Stimulated activated CD4-positive, alpha-beta T cell treated with anti-CD3 and anti-CD28 coated beads, Interleukin-4, amount 100 ng/mL, for 4 hours (primary cell): ENCODE data around the gene VSNL1.
"Not testable (repeated sequence)": the region's sequence is repeated elsewhere in the genome, so short reads cannot be mapped to it uniquely, and the experiment has no call there.

ENCODE experiments used
- DNase-seq, 2 experiments: peaks; one replicate each; pipeline ENCODE4 v3.0.0-alpha.2; 2020

VSNL1 gene

DNA sequence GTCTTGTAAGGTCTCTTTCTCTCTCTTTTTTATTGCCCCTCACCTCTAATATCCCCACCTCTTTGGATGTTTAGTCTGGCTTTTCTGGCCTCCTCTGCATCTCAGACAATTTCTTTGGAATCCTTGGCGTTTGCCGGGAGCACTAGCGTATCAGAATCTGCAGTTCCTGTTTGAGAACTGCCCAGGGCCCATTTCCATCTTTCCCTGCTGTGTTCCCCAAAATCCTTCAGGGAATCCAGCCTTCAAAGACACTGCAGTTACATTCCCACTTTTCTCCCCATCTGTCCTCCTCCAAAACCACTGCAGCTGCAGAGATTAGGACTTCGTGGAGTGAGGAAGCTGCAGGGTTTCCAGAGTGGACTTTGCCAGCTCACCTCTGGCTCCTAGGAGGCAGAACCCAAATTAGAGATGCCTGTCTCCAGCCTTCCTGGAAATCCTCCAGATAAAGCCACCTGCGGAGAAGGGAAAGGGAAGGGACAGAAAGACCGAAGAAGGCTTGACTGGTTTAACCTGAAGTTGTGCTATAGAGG is 2.7 kb downstream of the VSNL1 start:
- DNase-seq: no peak

DNA sequence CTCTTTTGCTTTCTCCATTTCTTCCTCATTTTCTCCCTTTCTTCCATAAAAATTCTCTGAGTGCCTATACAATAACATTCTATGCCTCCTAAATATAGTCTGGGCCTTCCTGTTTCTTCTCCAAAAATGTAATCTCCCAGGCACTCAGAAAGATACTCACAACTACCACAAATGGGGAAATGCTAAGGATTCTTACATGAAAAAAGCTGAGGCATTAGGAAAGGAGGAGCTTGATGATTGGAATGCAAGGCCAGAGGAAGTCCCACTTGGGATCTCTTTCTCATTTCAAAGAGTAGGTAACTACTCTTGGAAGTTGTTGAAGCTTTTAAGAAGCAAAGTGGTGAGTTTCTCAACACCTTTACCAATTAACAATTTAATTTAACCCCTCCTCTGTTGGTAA is 3.4 kb downstream of the VSNL1 start:
- DNase-seq: no peak

DNA sequence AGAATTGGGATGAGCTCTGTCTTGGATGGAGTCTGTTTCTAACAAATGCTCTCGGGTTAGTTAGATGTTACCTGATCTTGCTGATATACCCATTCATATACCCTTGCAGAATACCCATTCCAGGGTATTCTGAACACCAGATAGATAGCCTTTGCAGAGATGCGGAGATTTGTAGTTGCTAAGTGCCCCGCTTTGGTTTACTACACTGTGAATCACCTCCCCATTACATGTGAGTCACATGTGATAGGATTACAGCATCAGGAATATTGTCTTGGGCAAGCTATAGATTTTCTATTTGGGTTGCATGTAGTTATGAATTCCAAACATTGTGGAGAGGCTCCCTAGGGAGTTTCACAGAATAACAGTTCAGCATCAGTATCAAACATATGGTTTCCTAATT is 3.8 kb downstream of the VSNL1 start:
- DNase-seq: no peak

DNA sequence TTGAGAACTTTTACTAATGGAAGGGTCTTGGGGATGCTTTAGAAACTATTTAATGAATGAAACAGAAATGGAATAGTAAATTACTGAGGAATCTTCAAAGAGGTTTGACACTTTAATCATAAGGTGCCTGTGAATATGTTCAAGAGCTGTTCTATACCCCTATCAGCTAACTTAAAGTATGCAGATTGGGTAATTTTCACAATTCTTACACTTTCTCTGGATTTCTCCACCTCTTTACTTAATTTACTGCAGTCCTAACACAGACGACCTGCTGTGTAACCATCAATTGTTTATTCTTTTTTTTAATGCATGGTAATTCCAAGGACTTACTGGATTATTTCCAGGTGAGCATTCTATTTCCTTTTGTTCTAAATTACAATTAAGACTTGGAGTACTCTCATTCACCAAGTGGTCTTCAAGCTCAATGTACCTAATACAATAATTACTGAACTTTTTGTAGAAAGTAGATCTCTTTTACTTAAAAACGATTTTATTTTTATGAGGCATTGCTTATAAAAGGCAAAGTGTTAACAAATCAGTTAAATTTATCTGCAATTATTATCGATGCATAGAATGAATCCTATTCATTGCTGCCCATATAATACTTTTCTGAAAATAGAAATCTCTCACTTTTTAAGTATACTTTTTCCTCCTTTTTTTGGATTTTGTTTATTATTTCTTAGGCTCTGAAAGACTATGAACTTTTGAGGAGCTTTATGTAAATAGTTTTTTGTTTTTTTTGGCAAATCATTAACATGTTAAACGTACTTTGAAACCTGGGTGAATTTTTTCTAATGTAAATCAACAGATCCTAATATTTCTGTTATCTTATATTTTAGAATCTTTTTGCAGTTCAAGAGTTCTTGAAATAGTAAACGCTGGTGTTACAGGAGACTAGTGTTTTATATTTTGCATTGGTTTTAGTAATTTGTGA is 5.5 kb downstream of the VSNL1 start:
- DNase-seq: no peak

DNA sequence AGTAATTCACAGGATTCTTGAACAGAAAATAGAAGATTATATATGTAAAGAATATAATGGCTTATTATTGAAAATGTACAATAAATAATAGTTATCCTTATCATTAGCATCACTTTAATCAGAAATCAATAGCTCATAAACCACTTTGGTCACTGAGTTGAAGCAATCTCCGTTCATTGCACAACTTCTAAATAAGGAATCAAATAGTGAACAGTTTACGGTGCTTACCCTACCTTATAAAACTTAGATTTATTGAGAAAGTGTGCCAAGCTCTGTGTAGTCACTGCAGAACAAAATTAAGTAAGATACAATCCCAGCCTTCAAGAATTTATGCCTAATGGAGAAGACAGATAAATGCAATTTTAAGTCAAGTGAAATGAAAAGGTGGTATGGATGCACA is 6.7 kb downstream of the VSNL1 start:
- DNase-seq: no peak

DNA sequence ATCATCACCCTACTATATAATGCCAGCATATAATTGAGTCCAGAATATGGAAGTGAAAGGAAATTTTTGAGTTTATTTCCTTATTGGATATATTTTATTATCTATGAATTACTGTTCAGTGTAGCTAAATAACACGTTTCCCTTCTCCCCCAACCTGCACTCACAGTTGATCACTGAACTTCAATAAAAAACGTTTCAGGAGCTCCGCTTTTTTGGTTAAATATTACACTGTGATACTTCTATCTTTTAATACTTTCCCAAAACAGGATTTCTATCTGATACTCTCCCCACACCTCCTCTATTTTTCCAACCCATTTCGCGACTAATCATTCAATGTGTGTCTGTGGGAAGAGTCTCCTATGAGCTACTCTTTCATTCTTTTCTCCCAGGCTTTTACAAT is 7.2 kb downstream of the VSNL1 start:
- DNase-seq: no peak

DNA sequence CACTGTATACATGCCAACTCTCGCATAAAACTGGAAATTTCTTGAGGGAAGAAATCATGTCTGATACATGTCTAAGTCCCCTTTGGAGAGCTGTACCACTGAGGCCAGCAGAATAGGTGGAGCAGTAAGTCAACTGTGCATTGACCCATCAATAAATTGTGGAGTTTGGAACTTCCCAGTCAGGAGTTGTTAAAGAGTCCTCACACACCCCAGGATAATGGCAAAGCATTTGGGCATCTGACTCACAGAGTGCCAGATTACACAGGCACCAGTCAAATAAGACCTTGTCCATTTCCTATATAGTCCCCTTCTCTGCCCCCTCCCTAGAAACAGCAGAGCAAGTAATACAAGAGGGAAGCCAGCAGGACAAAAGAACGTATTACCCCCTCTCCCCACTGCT is 10.4 kb downstream of the VSNL1 start:
- no peak for DNase-seq

DNA sequence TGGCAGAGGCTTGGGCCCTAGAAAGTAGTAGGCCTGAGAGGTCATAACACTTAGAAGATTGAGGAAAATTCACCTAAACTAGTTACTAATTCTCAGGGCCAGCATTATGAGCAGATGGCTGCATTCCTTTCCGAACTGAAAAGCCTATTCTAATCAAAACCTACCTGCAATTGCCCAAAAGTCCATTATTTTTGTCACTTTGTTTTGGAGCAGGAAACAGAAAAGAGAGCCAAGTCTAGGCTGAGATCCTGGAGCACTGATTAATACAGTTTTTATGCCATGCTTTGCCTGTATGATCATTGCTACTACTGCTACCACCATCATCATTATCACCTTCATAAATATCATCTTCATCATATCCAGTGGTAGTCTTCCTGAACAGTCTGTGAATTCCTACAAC is 14.7 kb downstream of the VSNL1 start:
- DNase-seq: no peak

DNA sequence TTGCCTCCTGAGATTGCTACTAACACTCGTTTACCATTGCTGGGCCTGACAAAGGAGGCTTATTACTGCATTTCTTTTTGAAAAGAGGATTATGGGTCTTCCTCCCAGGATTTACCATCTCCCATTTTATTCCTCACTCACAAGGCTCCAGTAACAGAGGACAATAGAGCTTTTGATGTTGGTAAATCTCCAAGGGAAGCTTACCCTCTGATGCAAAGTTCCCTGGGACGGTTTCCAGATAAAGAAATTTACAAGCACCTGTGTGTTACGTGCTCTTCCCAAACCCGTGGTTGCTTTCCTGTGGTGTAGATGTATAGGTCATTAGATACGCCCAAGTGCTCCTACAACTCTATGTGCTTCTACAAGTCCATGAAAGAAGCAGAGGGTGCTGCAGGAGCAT is 17.1 kb downstream of the VSNL1 start:
- DNase-seq: no peak

DNA sequence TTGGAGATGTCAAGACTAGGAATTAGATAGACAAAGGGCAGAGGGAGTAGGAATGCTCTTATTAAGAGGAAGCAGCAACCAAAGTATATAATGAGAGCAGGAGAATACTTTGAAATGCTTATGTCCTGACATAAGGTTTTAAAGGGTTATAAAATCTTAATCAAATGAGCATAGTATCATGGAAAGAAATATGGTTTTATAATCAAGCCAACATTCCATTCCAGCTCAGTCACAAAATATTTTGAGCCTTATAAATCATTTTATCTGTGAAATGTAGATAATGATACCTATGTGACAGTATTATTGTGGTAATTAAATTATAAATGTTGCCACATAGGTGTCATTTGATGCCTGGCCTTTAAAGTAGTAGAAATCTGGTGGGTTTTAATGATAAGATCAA is 17.6 kb downstream of the VSNL1 start:
- no peak for DNase-seq

DNA sequence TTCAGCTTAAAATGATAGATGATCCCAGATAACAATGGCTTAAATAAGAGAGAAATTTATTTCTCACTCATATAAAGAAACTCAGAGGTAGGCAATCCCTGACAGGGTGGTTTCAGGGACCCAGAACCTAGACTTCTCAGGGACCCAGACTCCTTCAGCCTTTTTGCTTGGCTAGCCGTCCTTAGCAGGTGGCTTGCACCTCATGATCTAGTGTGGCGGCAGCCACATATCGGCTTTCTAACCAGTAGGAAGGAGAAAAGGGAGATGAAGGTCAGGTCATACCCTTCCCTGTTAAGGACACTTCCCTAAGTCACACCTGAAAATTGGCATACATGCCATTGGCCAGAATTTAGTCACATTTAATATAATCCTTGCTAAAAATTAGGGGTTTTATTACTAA is 18.4 kb downstream of the VSNL1 start:
- no peak for DNase-seq

DNA sequence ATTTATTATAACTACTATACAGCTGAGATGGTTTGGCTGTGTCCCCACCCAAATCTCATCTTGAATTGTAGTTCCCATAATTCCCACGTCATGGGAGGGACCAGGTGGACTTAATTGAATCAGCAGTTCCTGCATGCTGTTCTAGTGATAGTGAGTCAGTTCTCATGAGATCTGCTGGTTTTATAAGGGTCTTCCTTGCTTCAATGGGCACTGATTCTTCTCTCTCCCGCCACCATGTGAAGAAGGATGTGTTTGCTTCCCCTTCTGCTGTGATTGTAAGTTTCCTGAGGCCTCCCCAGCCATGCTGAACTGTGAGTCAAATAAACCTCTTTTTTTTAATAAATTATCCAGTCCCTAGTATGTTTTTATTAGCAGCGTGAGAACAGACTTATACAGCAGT is 25.2 kb downstream of the VSNL1 start:
- DNase-seq: not testable (repeated sequence)

DNA sequence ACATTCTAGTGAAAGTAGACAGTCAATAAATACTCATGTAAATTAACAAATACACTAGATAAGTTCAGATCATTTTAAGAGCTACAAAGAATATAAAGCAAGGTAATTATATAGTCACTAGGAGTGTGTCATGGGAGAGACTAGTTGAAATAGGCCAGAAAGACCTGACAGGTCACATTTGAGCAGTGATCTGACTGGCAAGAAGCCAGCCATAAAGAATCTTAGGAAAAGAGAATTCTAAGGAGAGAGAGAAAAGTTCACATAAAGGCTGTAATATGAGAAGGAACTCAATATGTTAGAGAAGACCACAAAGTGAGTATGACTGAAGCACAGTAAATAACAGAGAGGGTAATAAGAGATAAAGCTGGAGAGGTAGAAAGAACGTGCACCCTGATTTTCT is 31.2 kb downstream of the VSNL1 start:
- no peak for DNase-seq

DNA sequence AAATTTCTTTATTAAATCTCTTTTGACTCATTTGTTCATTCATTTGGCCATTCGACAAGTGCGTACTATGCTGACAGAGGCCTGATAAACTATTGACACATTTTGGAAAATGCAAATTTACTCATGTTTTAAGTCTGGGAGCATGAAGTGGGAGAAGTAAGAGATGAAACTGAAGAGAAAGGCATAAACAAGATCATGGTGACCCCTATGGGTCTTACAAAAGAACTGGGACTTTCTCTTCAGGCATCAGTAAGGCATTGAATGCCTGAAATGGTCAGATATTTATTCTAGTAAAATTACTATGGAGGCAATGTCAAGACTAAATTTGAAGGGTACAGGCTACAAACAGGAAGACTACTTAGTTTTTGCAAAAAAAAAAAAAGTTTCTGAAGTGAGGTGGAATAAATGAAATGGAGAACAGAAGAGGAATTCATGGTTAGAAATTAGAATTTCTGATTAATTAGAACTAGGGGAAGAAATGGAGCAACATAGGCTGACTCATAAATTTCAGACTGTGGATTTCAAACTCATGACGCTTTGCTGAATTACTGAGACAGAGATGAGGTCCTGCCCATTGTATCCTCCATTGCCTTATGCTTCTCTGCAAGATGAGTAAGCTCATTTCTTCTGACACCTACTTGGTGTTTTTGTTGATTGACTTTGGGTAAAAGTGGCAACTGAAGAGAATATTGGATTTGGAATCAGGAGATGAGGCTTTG is 32.7 kb downstream of the VSNL1 start:
- no peak for DNase-seq

DNA sequence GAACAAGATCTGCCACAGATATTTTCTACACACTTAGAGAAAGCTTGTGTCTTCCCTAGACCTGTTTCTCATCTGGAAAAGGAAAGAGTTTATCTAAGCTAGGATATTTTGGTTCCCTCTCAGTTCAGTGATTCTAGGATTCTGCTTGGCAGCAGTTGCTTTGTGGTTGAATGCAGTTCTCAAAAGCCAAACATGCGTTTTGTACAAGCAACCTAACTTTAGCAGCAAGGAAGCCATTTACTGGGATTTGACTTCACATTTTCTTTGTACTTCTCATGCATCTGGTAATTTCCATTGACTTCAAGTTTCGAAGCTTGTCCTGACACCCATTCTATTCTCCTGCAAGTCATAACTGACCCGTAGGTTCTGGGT is 33.3 kb downstream of the VSNL1 start:
- no peak for DNase-seq

DNA sequence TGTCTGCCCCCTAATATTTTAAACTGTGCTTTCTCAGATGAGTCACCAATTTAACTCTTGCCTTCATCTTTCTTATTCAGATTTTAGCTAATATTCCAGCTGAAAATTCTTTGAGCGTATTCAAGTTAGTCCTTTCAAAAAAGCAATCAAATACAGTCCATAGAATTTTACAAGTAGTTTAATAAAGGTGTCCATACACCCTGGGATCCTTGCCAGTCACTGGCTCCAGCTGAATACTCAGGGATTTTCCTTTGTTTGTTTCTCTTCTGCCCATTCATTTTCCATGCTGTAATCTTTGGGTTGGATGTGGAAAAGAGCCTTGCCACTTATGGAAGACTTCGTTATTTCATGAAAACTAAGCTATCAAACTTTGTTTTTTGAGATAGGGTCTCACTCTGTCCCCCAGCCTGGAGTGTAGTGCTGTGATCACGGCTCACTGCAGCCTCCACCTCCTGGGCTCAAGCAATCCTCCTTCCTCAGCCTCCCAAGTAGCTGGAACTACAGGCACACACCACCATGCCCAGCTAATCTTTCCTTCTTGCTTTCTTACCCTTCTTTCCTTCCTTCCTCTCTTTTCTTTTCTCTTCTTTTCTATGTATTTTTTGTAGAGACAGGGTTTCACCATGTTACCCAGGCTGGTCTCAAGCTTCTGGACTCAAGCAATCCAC is 34.0 kb downstream of the VSNL1 start:
- DNase-seq: no peak

DNA sequence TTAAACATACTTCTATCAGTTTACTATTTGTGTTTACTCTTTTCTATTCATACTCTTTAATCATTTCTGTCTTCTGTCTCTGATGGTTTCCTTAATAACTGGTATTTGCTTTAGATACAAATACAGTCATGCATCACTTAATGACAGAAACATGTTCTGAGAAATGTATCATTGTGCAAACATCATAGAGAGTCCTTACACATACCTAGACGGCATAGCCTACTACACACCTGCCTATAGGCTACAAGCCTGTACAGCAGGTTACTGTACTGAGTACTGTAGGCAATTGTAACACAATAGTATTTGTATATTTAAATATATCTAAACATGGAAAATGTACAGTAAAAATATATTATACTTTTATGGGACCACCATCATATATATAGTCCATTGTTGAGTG is 36.3 kb downstream of the VSNL1 start:
- DNase-seq: no peak

DNA sequence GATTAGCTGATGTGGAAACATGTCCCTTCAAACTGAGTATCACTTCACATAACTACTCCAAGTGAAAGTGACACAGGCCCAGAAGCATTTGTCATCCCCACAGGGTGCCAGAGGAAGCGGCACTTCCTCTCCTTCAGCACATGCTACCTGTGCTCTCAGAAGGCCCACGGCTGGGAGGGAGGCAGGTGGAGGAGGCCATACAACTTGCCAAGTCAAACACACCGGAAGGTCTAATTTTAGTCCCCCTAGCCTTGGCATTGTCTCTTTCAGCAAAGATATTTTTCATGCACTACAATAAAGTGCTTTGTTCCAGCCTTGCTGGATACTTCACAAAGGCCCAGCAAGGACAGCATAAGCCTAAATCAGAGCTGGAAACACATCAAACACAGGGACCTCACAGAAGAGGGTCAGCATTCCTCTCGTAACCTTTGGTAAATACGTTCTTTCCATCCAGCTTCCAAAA is 38.0 kb downstream of the VSNL1 start:
- DNase-seq: no peak

DNA sequence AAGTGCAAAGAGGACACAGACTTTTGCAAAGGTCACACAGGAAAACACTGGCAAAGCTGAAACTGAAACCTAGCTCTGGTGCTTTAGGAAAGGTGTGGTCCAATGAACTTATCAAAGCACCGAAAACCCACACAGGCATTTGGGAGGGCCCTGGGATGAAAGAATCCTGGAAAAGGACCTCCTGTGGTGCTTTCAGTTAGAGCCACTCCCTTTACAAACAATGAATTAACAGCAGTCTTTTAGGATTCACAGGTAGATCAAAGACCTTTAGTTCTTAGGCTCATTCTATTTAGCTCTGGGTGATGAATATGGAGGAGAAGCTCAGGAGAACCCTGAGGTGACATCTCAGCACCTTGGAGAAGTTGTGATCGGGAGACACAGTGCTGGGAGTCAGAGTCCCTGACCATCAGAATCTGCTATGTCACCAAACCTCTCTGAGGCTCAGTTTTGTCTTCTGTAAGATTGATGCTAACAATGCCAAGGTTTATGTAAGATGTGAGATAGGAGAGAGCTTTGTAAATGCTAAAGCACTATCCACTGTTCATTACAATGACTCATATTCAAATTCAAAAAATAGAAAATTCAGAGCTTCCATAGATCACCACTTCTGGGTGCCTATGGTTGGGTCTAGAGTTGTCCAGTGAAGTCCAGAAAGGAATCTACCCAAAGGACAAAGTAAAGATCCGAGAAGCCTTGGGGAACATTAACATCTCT is 39.3 kb downstream of the VSNL1 start:
- no peak for DNase-seq

DNA sequence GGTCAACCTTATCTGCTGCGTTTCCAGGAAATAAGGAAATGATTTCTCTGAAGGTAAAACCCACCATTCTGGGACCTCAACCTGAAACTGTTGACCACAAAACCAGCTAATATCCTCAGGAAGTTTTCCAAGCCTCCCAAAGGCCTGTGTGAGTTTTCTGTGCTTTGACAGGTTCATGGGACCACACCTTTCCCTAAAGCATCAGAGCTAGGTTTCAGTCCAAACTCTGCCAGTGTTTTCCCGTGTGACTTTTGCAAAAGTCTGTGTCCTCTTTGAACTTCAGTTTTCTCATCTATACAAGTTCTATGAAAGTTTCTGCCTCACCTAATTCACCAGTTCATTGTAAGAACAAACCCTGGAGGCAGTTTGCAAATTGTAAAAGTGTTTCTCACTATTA is 39.8 kb downstream of the VSNL1 start:
- DNase-seq: no peak

DNA sequence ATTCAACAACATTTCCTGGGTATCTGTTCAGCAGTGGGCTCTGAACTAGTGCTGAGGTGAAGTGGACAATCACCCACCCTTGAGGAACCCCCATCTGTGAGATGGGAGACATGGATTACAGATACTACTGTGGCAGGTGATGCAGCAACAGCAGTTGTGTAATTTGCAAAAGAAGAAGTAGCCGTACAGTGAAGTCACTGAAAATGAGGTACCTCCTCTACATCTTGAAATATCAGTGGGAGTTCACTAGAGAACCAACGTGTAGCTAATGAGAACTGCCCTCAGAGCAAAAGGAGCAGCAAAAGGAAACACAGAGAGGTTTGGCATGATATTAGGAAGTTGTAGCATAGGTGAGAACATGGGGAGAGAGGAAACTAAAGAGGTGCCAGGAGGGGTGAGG is 41.3 kb downstream of the VSNL1 start:
- DNase-seq: no peak

DNA sequence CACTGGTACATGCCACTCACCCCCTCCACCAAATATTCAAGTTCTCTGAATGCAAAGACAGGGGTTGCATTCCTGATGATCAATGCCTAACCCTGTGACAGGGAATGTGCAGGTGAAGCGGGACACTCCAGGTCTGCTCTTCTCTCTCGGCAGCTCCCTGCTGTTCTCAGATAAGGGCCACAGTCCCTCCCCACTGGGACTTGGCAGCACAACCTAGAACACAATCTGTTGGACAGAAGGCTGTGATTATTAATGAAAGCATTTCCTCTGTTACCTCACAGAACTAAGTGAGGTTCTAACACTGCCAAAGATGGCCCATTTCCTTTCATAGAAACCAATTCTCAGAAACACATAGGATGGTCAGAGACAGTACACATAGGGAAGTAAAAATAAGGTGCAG is 42.7 kb downstream of the VSNL1 start:
- no peak for DNase-seq

DNA sequence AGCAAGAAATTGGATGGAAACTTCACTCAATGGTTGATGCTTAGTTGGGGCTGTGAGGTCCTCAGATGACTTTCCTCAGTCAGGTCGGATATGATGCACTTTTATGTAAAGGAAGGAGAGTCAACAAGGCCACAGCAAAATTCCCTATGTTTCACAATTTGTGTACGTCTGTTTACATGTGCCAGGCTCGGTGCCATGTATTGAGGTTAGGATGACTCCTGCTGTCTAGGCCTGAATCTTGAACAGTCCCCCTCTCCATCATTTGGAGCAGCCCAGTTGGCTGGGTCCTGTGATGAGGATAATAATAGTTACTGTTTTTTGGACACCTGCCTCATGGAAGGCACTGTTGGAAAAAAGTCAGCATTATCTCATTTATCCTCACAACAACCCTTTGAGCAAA is 43.1 kb downstream of the VSNL1 start:
- DNase-seq: no peak
